OCI-LY3 (cell line): ENCODE results near the gene SARS1.

Source experiments
- H2AFZ ChIP-seq: fragments of 200-600, 300-600 bp; shearing (Covaris generic); 2 replicates; pipeline ENCODE4 v1.6.0; 2014; ENCODE audit warnings: antibody characterized with exemption, low read depth, low read length
- H3K27ac ChIP-seq: fragments of 200-600, 300-600 bp; sonication (generic); 2 replicates; pipeline ENCODE4 v1.5.1; 2014; ENCODE audit warnings: mild to moderate bottlenecking, low read length, moderate library complexity, mixed read lengths
- H3K27me3 ChIP-seq: fragments of 200-600, 300-600 bp; sonication (generic); 2 replicates; pipeline ENCODE4 v1.6.1; 2014; ENCODE audit warnings: low read depth, low read length, mixed read lengths
- H3K36me3 ChIP-seq: fragments of 200-600, 300-600 bp; sonication (generic); replicated peaks from 2 replicates; pipeline ENCODE3; 2014; ENCODE audit warnings: low read depth, low read length, mixed read lengths
- H3K4me1 ChIP-seq: fragments of 300-600, 200-600 bp; sonication (generic); 2 replicates; pipeline ENCODE4 v1.6.1; 2014; ENCODE audit warnings: low read length, mixed read lengths
- H3K4me2 ChIP-seq: fragments of 200-600, 300-600 bp; sonication (generic); 2 replicates; pipeline ENCODE4 v1.6.1; 2014; ENCODE audit warnings: low read length, mixed read lengths
- H3K4me3 ChIP-seq: fragments of 300-600, 200-600 bp; sonication (generic); 2 replicates; pipeline ENCODE4 v1.5.1; 2014; ENCODE audit warnings: antibody characterized with exemption, mild to moderate bottlenecking, low read length, moderate library complexity
- H3K79me2 ChIP-seq: fragments of 300-600, 200-600 bp; shearing (Covaris generic); 2 replicates; pipeline ENCODE4 v1.6.1; 2014; ENCODE audit warnings: mild to moderate bottlenecking, low read length, mixed read lengths
- H3K9ac ChIP-seq: fragments of 300-600, 200-600 bp; shearing (Covaris generic); 2 replicates; pipeline ENCODE4 v1.6.0; 2014; ENCODE audit warnings: mild to moderate bottlenecking, low read length, moderate library complexity
- H3K9me3 ChIP-seq: fragments of 200-600, 300-600 bp; shearing (Covaris generic); 2 replicates; pipeline ENCODE4 v1.6.1; 2014; ENCODE audit warnings: low read length, mixed read lengths; ENCODE audit not compliant: insufficient read depth
- H4K20me1 ChIP-seq: fragments of 200-600, 300-600 bp; sonication (generic); 2 replicates; pipeline ENCODE4 v1.6.1; 2016; ENCODE audit warnings: low read length, mixed read lengths; ENCODE audit not compliant: insufficient read depth
- CTCF ChIP-seq: fragments of 200-600, 300-600 bp; sonication (generic); IDR thresholded peaks from 2 replicates; pipeline ENCODE4 v1.5.1; 2014; ENCODE audit warnings: antibody characterized with exemption, low read length, low read depth
- EZH2phosphoT487 ChIP-seq: fragments of 200-600 bp; shearing (Covaris generic); IDR thresholded peaks from 2 replicates; pipeline ENCODE4 v1.6.1; 2018; ENCODE audit warnings: antibody characterized with exemption, mixed run types, low read depth

Gene SARS1

GRCh38 chr1:109181807-109182163 lies 31.9 kb upstream of the SARS1 start:
- Histone ChIP-seq H3K4me1 (no peaks in the 10 kb centered on the region), H3K27me3 (no peaks in the 10 kb centered on the region), H3K9me3 (no peaks in the 10 kb centered on the region), H4K20me1 (no peaks in the 10 kb centered on the region), H3K4me2 (no peak overlapping the region), H2AFZ (no peak overlapping the region), H3K27ac (no peak overlapping the region), H3K9ac (no peak overlapping the region), H3K36me3 (no peaks in the 10 kb centered on the region), H3K4me3 (no peak overlapping the region), H3K79me2 (no peaks in the 10 kb centered on the region)
- TF ChIP-seq EZH2phosphoT487 (no peak), CTCF (no peak)

- no peaks in the 10 kb centered on the region for H3K27me3 ChIP-seq
- no peak overlapping the region for H3K4me3 ChIP-seq
- no peaks in the 10 kb centered on the region for H3K9me3 ChIP-seq
- H3K4me1 ChIP-seq = no peaks in the 10 kb centered on the region
- no peaks in the 10 kb centered on the region for H4K20me1 ChIP-seq
- H2AFZ ChIP-seq = no peak overlapping the region
- H3K27ac ChIP-seq = no peak overlapping the region
- no peaks in the 10 kb centered on the region for H3K79me2 ChIP-seq
- no peak overlapping the region for H3K9ac ChIP-seq
- TF ChIP-seq EZH2phosphoT487 (no peak), CTCF (no peak)
- no peaks in the 10 kb centered on the region for H3K36me3 ChIP-seq
- H3K4me2 ChIP-seq = no peak overlapping the region
Observed at GRCh38 chr1:109183058-109183738, 30.5 kb upstream of the SARS1 start.

- H3K4me1 ChIP-seq = no peaks in the 10 kb centered on the region
- no peak overlapping the region for H3K4me2 ChIP-seq
- no peaks in the 10 kb centered on the region for H3K9me3 ChIP-seq
- no peaks in the 10 kb centered on the region for H3K36me3 ChIP-seq
- no peak overlapping the region for H3K27ac ChIP-seq
- H3K9ac ChIP-seq = no peak overlapping the region
- no peak overlapping the region for H3K4me3 ChIP-seq
- no peaks in the 10 kb centered on the region for H4K20me1 ChIP-seq
- H3K27me3 ChIP-seq = no peaks in the 10 kb centered on the region
- TF ChIP-seq CTCF (no peak), EZH2phosphoT487 (no peak)
- no peak overlapping the region for H2AFZ ChIP-seq
- H3K79me2 ChIP-seq = no peaks in the 10 kb centered on the region
Observed at GRCh38 chr1:109184687-109185086, 29.0 kb upstream of the SARS1 start.

GRCh38 chr1:109185357-109185756 lies 28.4 kb upstream of the SARS1 start:
- H3K27me3 ChIP-seq = no peaks in the 10 kb centered on the region
- H3K9ac ChIP-seq = no peak overlapping the region
- H4K20me1 ChIP-seq = no peaks in the 10 kb centered on the region
- no peaks in the 10 kb centered on the region for H3K79me2 ChIP-seq
- no peaks in the 10 kb centered on the region for H3K36me3 ChIP-seq
- no peak overlapping the region for H3K4me2 ChIP-seq
- no peak overlapping the region for H3K27ac ChIP-seq
- H3K9me3 ChIP-seq = no peaks in the 10 kb centered on the region
- H3K4me3 ChIP-seq = no peak overlapping the region
- no peak for TF ChIP-seq EZH2phosphoT487
- no peak for TF ChIP-seq CTCF
- H2AFZ ChIP-seq = no peak overlapping the region
- H3K4me1 ChIP-seq = no peaks in the 10 kb centered on the region
